ENCODE measurements around the gene ZNF155. TPM values are rescaled to one million over a fixed set of nuclear protein-coding genes. Genes with fewer than 3 reads are reported as not detected.

Gene ZNF155
- total and polyA plus RNA-seq, 2 donors (not counting 1 experiment from before 2014, with no cell fraction given) = 3.8 to 8.4 TPM

- CTCF ChIA-PET = no interaction called here
- Histone ChIP-seq H2AFZ (ENCODE audit: insufficient read depth, low read depth, low read length, poor library complexity, severe bottlenecking) (no peak overlapping the region), H3K36me3 (replicated peaks in 1 of 2; ENCODE audit: control extremely low read depth in 1 of 2, control insufficient read depth in 1 of 2, extremely low read depth in 1 of 2, insufficient read depth in 2 of 2, low read length in 1 of 2) (no peaks in the 10 kb centered on the region), H3K4me2 (replicated peaks; ENCODE audit: low read depth, low read length, poor library complexity, severe bottlenecking) (no peak overlapping the region), H3K27ac (ENCODE audit: low read length in 2 of 2) (no peak overlapping the region), H3K9me3 (ENCODE audit: control extremely low read depth in 1 of 3, control insufficient read depth in 2 of 3, insufficient read depth in 1 of 3, low read length in 2 of 3) (peaks cover 1 to 9% (median 7%) of the 10 kb centered on the region in 3 donors), H3K9ac (ENCODE audit: low read length) (no peak overlapping the region), H3K4me1 (ENCODE audit: control insufficient read depth in 2 of 2, insufficient read depth in 2 of 2, low read length in 2 of 2) (peaks cover 0 to under 1% of the 10 kb centered on the region in 2 donors), H3K27me3 (replicated peaks in 1 of 4; ENCODE audit: control extremely low read depth in 1 of 4, control insufficient read depth in 3 of 4, insufficient read depth in 4 of 4, low read length in 3 of 4) (peaks cover 0 to 9% (median 0%) of the 10 kb centered on the region in 4 experiments), H3K79me2 (ENCODE audit: control insufficient read depth, insufficient read depth, low read length) (no peaks in the 10 kb centered on the region), H3K4me3 (ENCODE audit: control extremely low read depth in 1 of 5, extremely low read depth in 1 of 5, insufficient read depth in 1 of 5, low read depth in 2 of 5, low read length in 4 of 5) (no peak overlapping the region), H4K20me1 (ENCODE audit: control insufficient read depth, insufficient read depth, low read length, poor library complexity, severe bottlenecking) (no peaks in the 10 kb centered on the region)
- no peak for DNase-seq
- intact Hi-C loops (cut with micrococcal nuclease) = no loop called here
- Mint-ChIP-seq H3K9me3 (ENCODE audit: insufficient read depth) (peaks cover 18% of the 10 kb centered on the region), H3K4me3 (no peak overlapping the region), H3K4me1 (no peaks in the 10 kb centered on the region), H3K27ac (no peak overlapping the region), H3K27me3 (peaks cover 21% of the 10 kb centered on the region)
- ATAC-seq (ENCODE audit: low read depth) = no peak
- TF ChIP-seq EZH2 (IDR thresholded peaks at IDR 0.05; ENCODE audit: borderline replicate concordance, insufficient read depth, low read depth, low read length, poor library complexity, severe bottlenecking) (no peak), CTCF (IDR thresholded peaks at IDR 0.05) (no peak)
- no CpG with 5 or more reads among the region's 2 CpGs for WGBS (ENCODE audit: insufficient coverage)
- POLR2A ChIA-PET = no interaction called here
Observed at GRCh38 chr19:44019498-44019897, 35.5 kb downstream of the ZNF155 start.

GRCh38 chr19:44021221-44021620 is 37.2 kb downstream of the ZNF155 start:
- peaks cover 21% of the 10 kb centered on the region for H3K27me3 Mint-ChIP-seq
- H3K9me3 Mint-ChIP-seq (ENCODE audit: insufficient read depth) = peaks cover 10% of the 10 kb centered on the region
- POLR2A ChIA-PET = no interaction called here

More at GRCh38 chr19:44021221-44021620, 37.2 kb downstream of the ZNF155 start:
- Histone ChIP-seq H3K4me2 (replicated peaks; ENCODE audit: low read depth, low read length, poor library complexity, severe bottlenecking) (no peak overlapping the region), H3K27ac (ENCODE audit: low read length in 2 of 2) (no peak overlapping the region), H3K4me3 (ENCODE audit: control extremely low read depth in 1 of 5, extremely low read depth in 1 of 5, insufficient read depth in 1 of 5, low read depth in 2 of 5, low read length in 4 of 5) (no peak overlapping the region), H4K20me1 (ENCODE audit: control insufficient read depth, insufficient read depth, low read length, poor library complexity, severe bottlenecking) (no peaks in the 10 kb centered on the region), H3K79me2 (ENCODE audit: control insufficient read depth, insufficient read depth, low read length) (peaks cover 6% of the 10 kb centered on the region), H3K36me3 (replicated peaks in 1 of 2; ENCODE audit: control extremely low read depth in 1 of 2, control insufficient read depth in 1 of 2, extremely low read depth in 1 of 2, insufficient read depth in 2 of 2, low read length in 1 of 2) (no peaks in the 10 kb centered on the region), H3K9ac (ENCODE audit: low read length) (no peak overlapping the region), H3K27me3 (replicated peaks in 1 of 4; ENCODE audit: control extremely low read depth in 1 of 4, control insufficient read depth in 3 of 4, insufficient read depth in 4 of 4, low read length in 3 of 4) (peaks cover 0 to 9% (median 0%) of the 10 kb centered on the region in 4 experiments), H2AFZ (ENCODE audit: insufficient read depth, low read depth, low read length, poor library complexity, severe bottlenecking) (no peak overlapping the region), H3K9me3 (ENCODE audit: control extremely low read depth in 1 of 3, control insufficient read depth in 2 of 3, insufficient read depth in 1 of 3, low read length in 2 of 3) (peaks cover 1 to 6% (median 4%) of the 10 kb centered on the region in 3 donors), H3K4me1 (ENCODE audit: control insufficient read depth in 2 of 2, insufficient read depth in 2 of 2, low read length in 2 of 2) (peaks cover 11 to 13% of the 10 kb centered on the region in 2 donors)
- TF ChIP-seq CTCF (IDR thresholded peaks at IDR 0.05) (no peak), EZH2 (IDR thresholded peaks at IDR 0.05; ENCODE audit: borderline replicate concordance, insufficient read depth, low read depth, low read length, poor library complexity, severe bottlenecking) (no peak)
- ATAC-seq (ENCODE audit: low read depth) (no peak), DNase-seq (no peak)
- CTCF ChIA-PET = no interaction called here
- peaks cover 17% of the 10 kb centered on the region for H3K4me1 Mint-ChIP-seq
- no peak overlapping the region for H3K4me3 Mint-ChIP-seq
- no peak overlapping the region for H3K27ac Mint-ChIP-seq
- intact Hi-C loops (cut with micrococcal nuclease) = no loop called here
